Neural cell (in vitro differentiated cells): ENCODE data around the gene PTPRR. TPM values are rescaled to one million over a fixed set of nuclear protein-coding genes. Genes with fewer than 3 reads are reported as not detected.

ENCODE experiments used
- H2AFZ ChIP-seq: fragments of 200-600, 300-800 bp; sonication (generic), shearing (Covaris generic); 2 replicates; pipeline ENCODE4 v1.6.0; 2014; ENCODE audit warnings: low read depth, mild to moderate bottlenecking, antibody characterized with exemption, low read length, moderate library complexity
- H3F3A ChIP-seq: fragments of 200-600 bp; shearing (Covaris generic); 2 replicates; pipeline ENCODE4 v1.6.1; 2016; ENCODE audit warnings: mild to moderate bottlenecking, moderate library complexity, mixed read lengths, antibody characterized with exemption, low read length; ENCODE audit not compliant: insufficient read depth, poor library complexity, severe bottlenecking
- H3K27ac ChIP-seq: fragments of 200-600, 300-800 bp; sonication (generic), shearing (Covaris generic); 2 replicates; pipeline ENCODE4 v1.5.1; 2014; ENCODE audit warnings: mild to moderate bottlenecking, low read length, moderate library complexity
- H3K27me3 ChIP-seq: fragments of 300-800, 200-600 bp; sonication (generic), shearing (Covaris generic); 2 replicates; pipeline ENCODE4 v1.6.0; 2014; ENCODE audit warnings: mild to moderate bottlenecking, low read depth, low read length, moderate library complexity; ENCODE audit not compliant: insufficient read depth
- H3K36me3 ChIP-seq: fragments of 300-800, 200-600 bp; sonication (generic), shearing (Covaris generic); 2 replicates; pipeline ENCODE4 v1.5.1; 2014; ENCODE audit warnings: mild to moderate bottlenecking, antibody characterized with exemption, low read length, moderate library complexity; ENCODE audit not compliant: insufficient read depth
- H3K4me2 ChIP-seq: fragments of 300-800, 200-600 bp; sonication (generic), shearing (Covaris generic); 2 replicates; pipeline ENCODE4 v1.6.0; 2014; ENCODE audit warnings: mild to moderate bottlenecking, low read length
- H3K4me3 ChIP-seq: fragments of 300-800, 200-600 bp; sonication (generic), shearing (Covaris generic); 2 replicates; pipeline ENCODE4 v1.5.1; 2014; ENCODE audit warnings: mild to moderate bottlenecking, low read length, moderate library complexity
- H3K79me2 ChIP-seq: fragments of 200-600 bp; shearing (Covaris generic); replicated peaks from 2 replicates; pipeline ENCODE4 v1.6.0; 2014; ENCODE audit warnings: mild to moderate bottlenecking, low read length, moderate library complexity; ENCODE audit not compliant: insufficient read depth
- H3K9ac ChIP-seq: fragments of 300-800, 200-600 bp; sonication (generic), shearing (Covaris generic); 2 replicates; pipeline ENCODE4 v1.6.1; 2016; ENCODE audit warnings: mild to moderate bottlenecking, low read length, mixed read lengths
- H3K9me2 ChIP-seq: fragments of 200-600 bp; shearing (Covaris generic); 2 replicates; pipeline ENCODE4 v1.6.1; 2016; ENCODE audit warnings: mild to moderate bottlenecking, low read length, mixed read lengths; ENCODE audit not compliant: insufficient read depth
- H3K9me3 ChIP-seq: fragments of 200-600, 300-800 bp; sonication (generic), shearing (Covaris generic); 2 replicates; pipeline ENCODE4 v1.6.1; 2016; ENCODE audit warnings: mild to moderate bottlenecking, mixed run types, low read length, moderate library complexity, mixed read lengths
- H4K20me1 ChIP-seq: fragments of 200-600 bp; shearing (Covaris generic); 2 replicates; pipeline ENCODE4 v1.6.1; 2016; ENCODE audit warnings: mild to moderate bottlenecking, mixed run types; ENCODE audit not compliant: insufficient read depth
- CTCF ChIP-seq: fragments of 450-650 bp; IDR thresholded peaks from 2 replicates; pipeline ENCODE4 v1.5.1; 2014; ENCODE audit warnings: antibody characterized with exemption, mild to moderate bottlenecking, moderate library complexity; ENCODE audit not compliant: poor library complexity, severe bottlenecking
- EP300 ChIP-seq: fragments of 450-650 bp; conservative IDR thresholded peaks from 2 replicates; pipeline ENCODE4 v1.6.1; 2014; ENCODE audit warnings: antibody characterized with exemption, mild to moderate bottlenecking, moderate library complexity; ENCODE audit not compliant: poor library complexity, severe bottlenecking
- EZH2 ChIP-seq: fragments of 200-600, 300-800 bp; shearing (Covaris generic), sonication (generic); IDR thresholded peaks from 2 replicates; pipeline ENCODE4 v1.6.1; 2014; ENCODE audit warnings: antibody characterized with exemption, low read length, borderline replicate concordance, mild to moderate bottlenecking; ENCODE audit not compliant: insufficient read depth, poor library complexity, severe bottlenecking
- MXI1 ChIP-seq: fragments of 450-650 bp; conservative IDR thresholded peaks from 2 replicates; pipeline ENCODE4 v1.6.1; 2014; ENCODE audit warnings: antibody characterized with exemption, mild to moderate bottlenecking; ENCODE audit not compliant: poor library complexity, severe bottlenecking
- POLR2AphosphoS5 ChIP-seq: IDR thresholded peaks from 2 replicates; pipeline ENCODE4 v1.6.1; 2012
- RAD21 ChIP-seq: fragments of 450-650 bp; conservative IDR thresholded peaks from 2 replicates; pipeline ENCODE4 v1.6.1; 2014; ENCODE audit warnings: antibody characterized with exemption, mild to moderate bottlenecking, moderate library complexity
- REST ChIP-seq: IDR thresholded peaks from 2 replicates; pipeline ENCODE4 v1.6.1; 2012; ENCODE audit warnings: borderline replicate concordance
- SMC3 ChIP-seq: fragments of 450-650 bp; conservative IDR thresholded peaks from 2 replicates; pipeline ENCODE4 v1.6.1; 2014; ENCODE audit warnings: antibody characterized with exemption, mild to moderate bottlenecking, moderate library complexity; ENCODE audit not compliant: poor library complexity
- TAF1 ChIP-seq: IDR thresholded peaks from 2 replicates; pipeline ENCODE4 v1.6.1; 2012; ENCODE audit warnings: low read depth
- polyA plus RNA-seq: library from polyadenylated mRNA; depleted of rRNA; stranded (reverse); fragments of >200 nt; gene quantifications from 2 replicates; pipeline ENCODE4 v1.2.3, GENCODE V29; 2014

The PTPRR gene
- polyA plus RNA-seq, 1 donor from 2014 or later: 2.2 TPM

DNA sequence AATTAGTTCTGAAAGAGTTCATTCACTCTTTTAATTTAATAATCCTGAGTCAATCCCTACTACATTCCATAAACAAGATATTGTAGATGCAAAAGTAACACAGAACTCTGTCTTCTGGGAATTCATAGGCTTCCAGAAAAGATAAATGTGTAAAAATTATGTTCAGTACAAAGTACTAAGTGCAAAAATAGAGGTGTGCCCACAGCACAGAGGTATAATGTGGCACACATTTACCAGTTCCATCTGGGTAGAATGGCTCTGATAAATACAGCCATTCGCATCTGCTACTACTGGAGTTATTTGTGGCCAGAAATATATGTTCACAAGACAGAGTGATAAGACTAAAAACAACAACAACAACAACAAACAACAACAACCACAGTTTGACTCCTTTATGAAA lies 171.7 kb downstream of the PTPRR start:
- no peak for TF ChIP-seq CTCF
- no peak for TF ChIP-seq EZH2
- no peak for TF ChIP-seq EP300
- TF ChIP-seq SMC3: no peak
- TF ChIP-seq REST: no peak

GRCh38 chr12:70747445-70748260 lies 172.9 kb downstream of the PTPRR start:
- Histone ChIP-seq H3K27ac (no peak overlapping the region), H3K79me2 (no peaks in the 10 kb centered on the region), H2AFZ (no peak overlapping the region), H3K9me2 (no peaks in the 10 kb centered on the region), H3F3A (no peaks in the 10 kb centered on the region), H3K27me3 (no peaks in the 10 kb centered on the region), H4K20me1 (no peaks in the 10 kb centered on the region), H3K36me3 (no peaks in the 10 kb centered on the region), H3K9me3 (no peaks in the 10 kb centered on the region), H3K4me2 (no peak overlapping the region), H3K4me3 (no peak overlapping the region), H3K9ac (no peak overlapping the region)
- TF ChIP-seq MXI1: no peak
- no peak for TF ChIP-seq RAD21
- no peak for TF ChIP-seq EZH2
- no peak for TF ChIP-seq REST
- TF ChIP-seq CTCF: no peak
- no peak for TF ChIP-seq SMC3
- TF ChIP-seq TAF1: no peak
- no peak for TF ChIP-seq EP300
- no peak for TF ChIP-seq POLR2AphosphoS5

More for the DNA sequence above, 171.7 kb downstream of the PTPRR start:
- no peak overlapping the region for H3K27ac ChIP-seq
- H3K9me3 ChIP-seq: no peaks in the 10 kb centered on the region
- no peak overlapping the region for H3K4me2 ChIP-seq
- no peaks in the 10 kb centered on the region for H3F3A ChIP-seq
- no peak overlapping the region for H2AFZ ChIP-seq
- no peak overlapping the region for H3K4me3 ChIP-seq
- H3K36me3 ChIP-seq: no peaks in the 10 kb centered on the region
- H3K79me2 ChIP-seq: no peaks in the 10 kb centered on the region
- no peak overlapping the region for H3K9ac ChIP-seq
- no peaks in the 10 kb centered on the region for H4K20me1 ChIP-seq
- H3K9me2 ChIP-seq: no peaks in the 10 kb centered on the region
- no peaks in the 10 kb centered on the region for H3K27me3 ChIP-seq
